HG02642 (cell line): Measurements from ENCODE around the gene CHIT1.
A peak's percentile ranks its signal among the peaks of the same experiment; 100 is the strongest.

ENCODE experiments used
- ATAC-seq: cut with Tn5 transposase; IDR thresholded peaks from one replicate; pipeline ENCODE4 v1.9.1; 2021; ENCODE audit warnings: mild to moderate bottlenecking; ENCODE audit not compliant: unreplicated experiment, poor library complexity

The CHIT1 gene

DNA sequence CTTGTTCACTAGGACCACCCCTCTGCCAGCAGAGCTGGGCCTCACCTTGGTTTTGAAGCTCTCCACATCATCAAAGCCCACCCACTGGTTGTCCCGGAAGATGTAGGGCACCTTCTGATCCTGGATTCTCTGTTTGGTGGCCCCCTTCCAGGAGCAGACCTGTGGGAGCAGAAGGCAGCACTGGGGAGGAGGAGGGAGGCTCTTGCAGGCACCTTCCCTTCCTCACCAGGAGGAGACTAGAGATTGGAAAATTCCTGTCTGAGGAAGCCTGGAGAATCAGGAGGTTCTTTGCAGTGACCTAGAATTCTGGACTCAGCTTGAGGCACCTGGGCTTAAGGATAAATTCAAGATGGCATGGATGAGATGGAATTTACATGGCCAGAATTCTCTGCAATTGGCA is 10.3 kb downstream of the CHIT1 start:
- no peak for ATAC-seq

- ATAC-seq = no peak
These were observed 11.8 kb downstream of the CHIT1 start for GRCh38 chr1:203217668-203218067.

DNA sequence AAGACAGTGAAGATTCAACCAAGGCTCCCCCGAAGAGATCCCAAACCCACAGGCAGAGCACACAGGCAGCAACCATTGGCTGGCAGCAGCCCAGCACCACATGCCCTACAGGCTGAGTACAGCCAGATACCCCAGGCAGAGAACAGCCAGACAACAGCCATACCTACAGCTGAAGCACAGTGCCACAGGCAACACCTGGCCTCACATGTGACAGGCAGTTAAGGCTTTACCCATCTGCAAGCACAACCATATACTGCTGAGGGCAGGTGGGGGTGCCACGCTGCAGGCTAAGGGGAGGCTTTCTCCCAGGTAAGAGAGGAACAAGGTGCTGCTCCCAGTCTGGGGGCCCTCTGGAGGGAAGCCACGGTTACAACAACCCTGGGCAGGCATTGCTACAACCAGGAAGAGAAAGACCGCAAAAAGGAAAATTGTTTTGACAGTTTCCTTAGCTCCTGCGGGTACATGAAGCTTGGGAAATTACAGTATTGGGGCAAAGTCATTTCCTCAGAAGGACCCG is 12.3 kb downstream of the CHIT1 start:
- ATAC-seq = no peak

DNA sequence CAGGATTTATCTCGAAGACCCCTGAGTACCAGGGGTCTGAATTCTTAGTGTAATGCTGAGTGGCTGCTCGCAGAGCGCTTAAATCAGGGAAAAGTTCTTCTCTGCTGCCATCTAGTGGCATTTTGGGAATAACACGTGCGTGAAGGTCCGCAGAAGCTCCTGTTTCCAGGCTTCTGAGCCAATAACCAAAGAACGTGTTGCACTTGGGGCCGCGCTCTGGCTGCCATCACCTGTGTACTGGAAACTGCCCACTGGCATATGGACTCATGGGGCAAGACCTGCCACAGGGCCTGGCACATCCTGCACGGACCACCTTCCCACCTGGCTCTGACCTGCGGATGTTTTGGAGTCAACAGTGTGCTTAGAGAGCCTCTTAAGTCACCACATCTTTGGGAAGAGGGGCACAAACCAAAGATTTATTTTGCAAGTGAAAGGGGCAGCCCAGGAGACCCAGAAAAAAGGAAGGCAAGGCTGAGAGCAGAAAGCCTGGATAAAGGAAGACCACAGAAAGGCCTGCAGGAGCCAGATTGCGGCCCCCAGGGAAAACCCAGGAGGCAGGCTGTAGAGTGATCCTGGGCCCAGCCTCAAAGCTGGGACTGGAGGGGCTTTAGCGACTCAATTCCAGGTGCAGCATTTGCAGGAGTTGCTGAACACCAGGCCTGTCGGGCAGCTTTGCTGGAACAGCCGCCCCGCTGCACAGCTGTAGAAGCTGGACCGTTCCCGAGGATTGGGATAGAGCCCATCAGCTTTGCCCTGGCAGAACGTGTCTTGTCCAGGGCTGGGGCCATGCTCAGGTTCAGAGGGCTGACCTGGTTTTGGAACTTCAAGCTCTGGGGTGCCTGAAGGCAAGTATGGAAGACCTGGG is 13.0 kb downstream of the CHIT1 start:
- peak; percentile 51 for ATAC-seq

GRCh38 chr1:203215573-203215972 is 13.9 kb downstream of the CHIT1 start:
- ATAC-seq = no peak

GRCh38 chr1:203214871-203215270 is 14.6 kb downstream of the CHIT1 start:
- ATAC-seq = no peak

DNA sequence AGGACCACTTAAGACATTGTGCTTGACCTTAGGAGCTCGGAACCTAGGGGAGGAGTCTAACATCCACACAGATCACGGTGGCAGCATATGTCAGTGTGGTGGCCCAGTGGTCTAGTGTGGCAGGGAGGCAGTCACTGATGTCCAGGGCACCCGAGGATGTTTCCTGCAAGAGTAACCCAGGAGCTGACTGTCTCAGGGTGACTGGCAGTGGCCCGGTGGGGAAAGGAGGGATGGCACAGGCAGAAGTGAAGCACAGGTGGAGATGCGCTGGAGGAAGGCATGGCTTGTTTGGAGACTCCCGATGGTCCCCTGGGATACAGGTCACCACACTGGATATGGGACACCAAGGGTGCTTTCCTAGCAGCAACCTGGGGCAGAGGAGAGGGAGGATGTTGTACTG is 16.3 kb downstream of the CHIT1 start:
- ATAC-seq = no peak

- no peak for ATAC-seq
These were observed 17.7 kb downstream of the CHIT1 start for GRCh38 chr1:203211812-203212211.

DNA sequence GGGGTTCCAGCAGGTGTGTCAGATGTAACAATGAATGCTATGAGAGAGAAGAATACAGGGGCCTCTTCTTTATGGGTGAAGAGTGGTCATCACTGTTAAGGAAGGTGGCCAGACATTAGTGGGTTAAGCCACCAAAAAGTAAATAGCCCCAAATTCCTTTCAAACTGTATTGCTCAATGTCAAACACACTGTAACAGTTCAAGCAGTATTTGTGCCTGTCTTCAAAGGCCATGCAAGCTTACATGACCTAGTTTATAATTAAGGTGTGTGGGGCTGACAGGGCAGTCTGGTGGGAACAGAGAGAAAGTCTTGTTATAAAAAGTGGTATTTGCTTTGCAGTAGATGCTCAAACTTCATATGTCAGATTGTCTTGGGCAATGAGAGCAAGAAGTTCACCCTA is 18.5 kb downstream of the CHIT1 start:
- ATAC-seq = no peak

- no peak for ATAC-seq
These were observed 19.1 kb downstream of the CHIT1 start for GRCh38 chr1:203210350-203210749.

DNA sequence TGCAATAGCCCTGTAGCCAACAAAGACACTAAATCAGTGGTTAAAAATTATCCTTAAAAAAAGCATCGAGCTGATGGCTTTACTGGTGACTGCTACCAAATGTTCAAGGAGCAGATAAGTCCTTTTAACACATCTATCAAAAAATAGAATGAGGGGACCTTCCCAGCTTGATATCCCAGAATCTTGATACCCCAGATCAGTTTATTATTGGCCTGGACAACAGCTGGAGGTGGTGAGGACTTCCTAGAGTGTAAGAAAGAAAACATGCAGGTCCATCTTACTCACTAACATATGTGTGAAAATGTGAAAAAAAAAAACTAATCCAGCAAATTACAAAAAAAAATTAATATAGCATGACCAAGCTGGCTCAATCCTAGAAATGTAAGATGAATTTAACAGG is 21.3 kb downstream of the CHIT1 start:
- no peak for ATAC-seq

DNA sequence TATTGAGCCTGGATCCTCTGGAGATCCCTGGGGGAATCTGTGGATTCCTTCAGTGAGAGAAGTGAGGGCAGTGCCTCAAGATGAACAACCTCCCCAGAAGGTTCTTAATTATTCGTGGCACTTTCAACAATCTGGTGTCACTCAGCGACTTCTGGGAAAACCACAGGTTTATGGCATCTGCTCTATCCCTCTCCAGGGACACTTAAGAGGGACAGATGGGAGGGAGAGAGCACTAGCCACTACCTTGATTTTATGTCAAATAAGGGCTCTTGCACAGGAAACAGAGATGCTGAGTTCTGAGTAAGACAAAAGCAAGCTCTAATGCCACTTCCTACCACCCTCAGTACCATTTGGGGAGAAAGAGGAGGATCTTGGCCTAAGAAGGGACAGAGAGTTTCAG is 21.7 kb downstream of the CHIT1 start:
- ATAC-seq = no peak

DNA sequence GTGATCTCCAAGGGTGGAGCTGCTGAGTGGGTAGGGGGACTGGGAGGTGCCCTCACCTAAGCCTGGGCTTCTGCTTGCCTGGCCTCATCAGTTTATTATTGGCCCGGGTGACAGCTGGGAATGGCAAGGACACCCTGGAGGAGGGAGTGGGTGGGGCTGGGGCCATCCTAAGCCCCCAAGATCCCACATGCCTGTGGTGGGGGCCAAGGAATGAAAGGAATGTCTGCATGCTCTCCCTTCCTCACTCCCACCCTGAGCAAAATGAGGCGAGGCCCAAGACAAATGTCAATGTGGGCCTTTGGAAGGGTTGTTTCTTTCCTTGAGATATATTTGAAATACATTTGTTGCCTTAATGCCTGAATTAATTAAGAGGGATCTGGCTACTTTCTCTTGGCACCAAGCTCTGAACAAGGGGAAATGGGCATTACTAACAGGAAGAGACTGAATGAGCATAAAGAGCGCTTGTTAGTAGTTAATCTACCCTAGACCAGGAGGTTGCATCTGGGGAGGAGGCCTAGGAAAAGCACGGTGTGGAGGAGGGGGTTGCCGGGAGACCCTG is 23.3 kb downstream of the CHIT1 start:
- ATAC-seq = no peak

DNA sequence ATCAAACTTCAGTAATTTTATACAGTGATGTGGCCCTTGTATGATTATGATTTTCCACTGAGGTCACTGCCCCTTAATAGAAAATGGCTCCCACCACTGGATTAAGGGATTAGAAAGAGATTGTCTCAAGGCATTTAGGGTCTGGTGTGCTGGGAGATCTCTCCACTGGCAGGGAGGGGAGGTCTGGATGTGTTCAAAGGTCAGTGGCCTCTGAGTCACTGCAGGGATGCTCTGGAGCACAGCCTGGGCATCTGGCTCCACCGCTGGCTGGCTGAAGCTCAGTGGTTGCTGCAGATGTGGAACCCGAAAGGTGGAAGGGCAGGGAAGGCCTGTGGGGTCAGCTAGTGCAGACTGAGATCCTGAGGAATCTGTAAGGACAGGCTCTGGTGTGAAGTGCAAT is 24.7 kb downstream of the CHIT1 start:
- ATAC-seq = no peak

DNA sequence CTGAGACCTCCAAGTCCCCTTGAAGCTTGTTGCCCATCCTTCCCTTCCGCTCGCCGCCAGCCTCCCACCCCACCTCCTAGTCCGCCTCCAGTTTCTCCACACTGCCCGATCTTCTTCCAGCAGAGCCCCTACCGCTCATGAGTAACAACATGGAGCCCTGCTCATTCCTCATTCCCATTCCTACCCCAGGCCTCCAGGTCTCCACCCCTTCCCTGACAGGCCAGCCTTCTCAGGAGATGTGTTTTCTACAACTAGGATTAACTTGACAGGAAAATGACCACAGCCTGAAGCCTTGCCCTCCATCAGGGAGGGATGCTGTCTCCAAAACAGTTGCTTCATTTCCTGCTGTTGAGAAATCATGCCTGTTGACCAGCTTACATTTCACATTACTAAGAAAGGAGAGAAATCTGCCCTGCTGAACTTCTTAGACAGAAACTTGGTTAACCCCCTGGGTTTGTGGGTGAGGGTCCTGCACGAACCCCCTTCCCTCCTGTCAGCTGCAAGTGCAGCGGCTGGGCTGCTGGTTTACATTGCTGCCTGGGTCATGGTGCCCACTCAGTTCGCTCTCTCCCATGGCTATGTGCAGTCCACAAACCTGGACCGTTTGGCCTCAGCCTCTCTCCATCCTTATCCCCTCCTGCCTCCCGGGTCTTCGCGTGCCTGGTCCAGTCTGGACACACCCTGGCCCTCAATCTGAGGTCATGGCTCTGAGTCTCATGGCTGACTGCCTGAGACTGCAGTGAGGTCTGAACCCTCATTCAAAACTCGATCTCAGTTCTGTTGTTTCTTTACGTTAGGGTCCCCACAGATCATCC is 26.8 kb downstream of the CHIT1 start:
- ATAC-seq = no peak

- ATAC-seq = no peak
These were observed 27.8 kb downstream of the CHIT1 start for GRCh38 chr1:203201516-203202205.

DNA sequence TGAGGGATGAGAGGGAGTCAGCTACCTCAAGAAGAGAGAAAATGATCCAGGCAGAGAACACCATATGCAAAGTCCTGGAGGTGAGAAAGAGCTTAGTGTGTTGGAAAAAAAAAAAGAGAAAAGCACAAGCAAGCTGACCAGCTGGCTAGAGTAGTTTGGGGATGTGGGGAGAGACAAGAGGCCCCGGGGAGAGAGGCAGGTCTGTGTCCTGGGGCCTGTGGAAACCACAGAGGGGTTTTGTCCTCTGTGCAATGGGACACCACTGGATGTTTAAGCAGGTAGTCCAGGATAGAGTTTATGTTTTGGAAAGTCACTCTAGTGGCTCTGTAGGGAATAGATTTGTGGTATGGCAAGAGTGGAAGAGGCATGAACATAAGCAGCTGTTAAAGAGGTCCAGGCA is 28.6 kb downstream of the CHIT1 start:
- no peak for ATAC-seq

- no peak for ATAC-seq
These were observed 29.5 kb downstream of the CHIT1 start for GRCh38 chr1:203199816-203200571.

GRCh38 chr1:203199481-203199815 is 30.0 kb downstream of the CHIT1 start:
- ATAC-seq = no peak

GRCh38 chr1:203199002-203199401 is 30.5 kb downstream of the CHIT1 start:
- ATAC-seq = no peak
